HFFc6 (cell line): Measurements from ENCODE around the gene NKAPD1. TPM values are rescaled to one million over a fixed set of nuclear protein-coding genes. Genes with fewer than 3 reads are reported as not detected.
A peak's percentile ranks its signal among the peaks of the same experiment; 100 is the strongest.
"Not testable (repeated sequence)": the region's sequence is repeated elsewhere in the genome, so short reads cannot be mapped to it uniquely, and the experiment has no call there.

Source experiments
- DNase-seq: peaks from one replicate; pipeline ENCODE4 v3.0.0-alpha.2; 2018
- H3K27ac Mint-ChIP-seq: 2 replicates; pipeline ENCODE4 v1.8.0; 2020; ENCODE audit warnings: mild to moderate bottlenecking, mixed read lengths
- H3K27me3 Mint-ChIP-seq: 2 replicates; pipeline ENCODE4 v1.8.0; 2021; ENCODE audit warnings: mild to moderate bottlenecking, moderate library complexity, mixed read lengths; ENCODE audit not compliant: insufficient read depth
- H3K36me3 Mint-ChIP-seq: 2 replicates; pipeline ENCODE4 v1.8.0; 2021; ENCODE audit warnings: low read depth, mixed read lengths
- H3K4me1 Mint-ChIP-seq: 2 replicates; pipeline ENCODE4 v1.8.0; 2020; ENCODE audit warnings: low read depth, mixed read lengths
- H3K4me3 Mint-ChIP-seq: 2 replicates; pipeline ENCODE4 v1.8.0; 2020; ENCODE audit warnings: mild to moderate bottlenecking, moderate library complexity, mixed read lengths
- H3K9me3 Mint-ChIP-seq: 2 replicates; pipeline ENCODE4 v1.8.0; 2020; ENCODE audit warnings: mild to moderate bottlenecking, mixed read lengths
- total RNA-seq, 6 experiments: library from RNA; stranded (reverse); fragmentation: NEBNext Ultra II Directional; extraction: Animal tissue kit (Norgen Biotek cat#: 25700); gene quantifications; 2 replicates in 1 of 6; 3 replicates in 5 of 6; pipeline ENCODE4 v1.2.3, GENCODE V29; 2021
- TF ChIP-seq, protein P1 (sequence below): fragments of 200-600 bp; sonication (generic); IDR thresholded peaks from 2 replicates; pipeline ENCODE4 v1.5.0; 2021; ENCODE audit warnings: antibody characterized with exemption, mild to moderate bottlenecking

Gene NKAPD1
- total RNA-seq, 6 experiments from 2014 or later = 17.0 to 22.2 (median 19.8) TPM

DNA sequence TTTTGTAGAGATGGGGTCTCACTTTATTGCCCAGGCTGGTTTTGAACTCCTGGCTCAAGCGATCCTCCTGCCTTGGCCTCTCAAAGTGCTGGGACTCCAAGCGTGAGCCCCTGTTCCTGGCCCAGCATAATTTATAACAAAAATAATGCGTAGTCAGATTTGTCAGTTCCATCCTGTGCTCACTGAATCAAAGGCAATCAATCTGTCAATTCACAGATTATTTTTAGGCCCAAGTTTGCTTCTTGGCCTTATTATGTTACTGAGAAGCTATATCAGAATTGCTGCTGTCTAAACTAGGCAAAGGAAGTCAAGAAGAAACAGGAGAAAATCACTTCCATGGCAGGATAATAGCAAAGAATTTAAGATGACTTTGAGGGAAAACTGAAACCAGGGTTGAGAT lies 40.2 kb upstream of the NKAPD1 start:
- Mint-ChIP-seq H3K27me3 (no peaks in the 10 kb centered on the region), H3K27ac (no peak overlapping the region), H3K9me3 (no peaks in the 10 kb centered on the region), H3K4me3 (no peak overlapping the region), H3K4me1 (no peaks in the 10 kb centered on the region), H3K36me3 (peaks cover 22% of the 10 kb centered on the region)
- TF ChIP-seq, protein P1, sequence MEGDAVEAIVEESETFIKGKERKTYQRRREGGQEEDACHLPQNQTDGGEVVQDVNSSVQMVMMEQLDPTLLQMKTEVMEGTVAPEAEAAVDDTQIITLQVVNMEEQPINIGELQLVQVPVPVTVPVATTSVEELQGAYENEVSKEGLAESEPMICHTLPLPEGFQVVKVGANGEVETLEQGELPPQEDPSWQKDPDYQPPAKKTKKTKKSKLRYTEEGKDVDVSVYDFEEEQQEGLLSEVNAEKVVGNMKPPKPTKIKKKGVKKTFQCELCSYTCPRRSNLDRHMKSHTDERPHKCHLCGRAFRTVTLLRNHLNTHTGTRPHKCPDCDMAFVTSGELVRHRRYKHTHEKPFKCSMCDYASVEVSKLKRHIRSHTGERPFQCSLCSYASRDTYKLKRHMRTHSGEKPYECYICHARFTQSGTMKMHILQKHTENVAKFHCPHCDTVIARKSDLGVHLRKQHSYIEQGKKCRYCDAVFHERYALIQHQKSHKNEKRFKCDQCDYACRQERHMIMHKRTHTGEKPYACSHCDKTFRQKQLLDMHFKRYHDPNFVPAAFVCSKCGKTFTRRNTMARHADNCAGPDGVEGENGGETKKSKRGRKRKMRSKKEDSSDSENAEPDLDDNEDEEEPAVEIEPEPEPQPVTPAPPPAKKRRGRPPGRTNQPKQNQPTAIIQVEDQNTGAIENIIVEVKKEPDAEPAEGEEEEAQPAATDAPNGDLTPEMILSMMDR = no peak
- no peak for DNase-seq

DNA sequence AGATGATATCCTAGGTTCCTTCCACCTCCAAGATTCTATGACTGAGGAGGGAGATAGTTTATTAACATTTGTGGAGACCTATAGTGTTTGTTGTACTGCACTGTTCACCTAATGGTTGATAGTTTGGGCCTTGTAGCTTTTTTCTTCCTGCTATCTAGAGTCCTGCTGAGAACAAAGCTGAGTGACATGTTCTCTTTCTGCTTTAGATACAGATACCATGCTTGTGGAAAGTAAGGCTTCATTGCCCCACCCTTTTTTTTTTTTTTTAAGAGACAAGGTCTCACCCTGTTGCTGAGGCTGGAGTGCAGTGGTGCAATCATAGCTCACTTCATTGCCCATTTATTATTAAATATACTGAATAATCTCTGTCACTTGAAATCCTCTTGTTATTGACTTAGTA lies 36.6 kb upstream of the NKAPD1 start:
- Mint-ChIP-seq H3K36me3 (peaks cover 23% of the 10 kb centered on the region), H3K4me3 (no peak overlapping the region), H3K27me3 (no peaks in the 10 kb centered on the region; the same call in 1 of the 2 replicates), H3K9me3 (no peaks in the 10 kb centered on the region), H3K4me1 (peaks cover 16% of the 10 kb centered on the region), H3K27ac (no peak overlapping the region)
- TF ChIP-seq, protein P1 = no peak
- DNase-seq = no peak

DNA sequence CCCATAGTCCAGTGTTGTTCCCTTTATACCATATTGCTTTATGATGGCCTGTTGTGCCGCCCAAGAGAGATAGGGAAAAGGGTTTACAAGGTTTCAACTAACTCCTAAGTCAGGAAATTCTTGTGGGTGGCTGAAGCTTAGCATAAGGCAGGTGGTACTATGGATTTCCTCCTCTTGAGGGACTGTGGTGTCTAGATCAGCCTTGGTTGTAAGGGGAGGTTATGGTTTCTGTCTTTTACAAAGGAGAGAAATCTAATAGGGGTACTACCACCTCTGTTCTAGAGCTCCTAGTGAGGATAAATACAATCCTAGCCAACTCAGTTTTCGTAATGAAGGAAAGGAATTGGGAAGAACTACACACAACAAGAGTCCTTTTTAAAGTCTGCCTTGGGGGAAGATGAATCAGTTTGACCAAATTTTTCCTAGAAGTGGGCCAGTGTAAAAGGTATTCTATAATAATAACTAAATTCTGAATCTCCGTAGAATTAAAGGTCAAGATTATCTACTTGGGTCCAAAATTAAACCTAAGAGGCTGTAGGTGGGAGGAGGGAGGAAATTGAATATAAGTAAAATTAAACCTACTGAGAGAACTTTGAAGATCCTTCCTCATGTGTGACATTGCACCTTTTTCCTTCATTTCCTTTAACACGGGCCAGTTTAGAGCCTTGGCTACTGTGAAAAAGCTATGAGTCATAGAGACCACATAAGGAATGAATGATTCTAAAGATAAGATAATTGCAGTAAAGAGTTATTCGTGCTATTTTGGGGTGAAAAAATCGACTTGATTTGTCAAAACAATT lies 31.7 kb upstream of the NKAPD1 start:
- no peaks in the 10 kb centered on the region; the same call in 1 of the 2 replicates for H3K27me3 Mint-ChIP-seq
- H3K4me3 Mint-ChIP-seq = no peak overlapping the region; the same call in 1 of the 2 replicates
- TF ChIP-seq, protein P1 = no peak
- peaks cover 33% of the 10 kb centered on the region for H3K36me3 Mint-ChIP-seq
- H3K9me3 Mint-ChIP-seq = no peaks in the 10 kb centered on the region
- H3K4me1 Mint-ChIP-seq = peaks cover 26% of the 10 kb centered on the region
- peak overlapping the region; percentile 83 for H3K27ac Mint-ChIP-seq
- peak; percentile 55 for DNase-seq

DNA sequence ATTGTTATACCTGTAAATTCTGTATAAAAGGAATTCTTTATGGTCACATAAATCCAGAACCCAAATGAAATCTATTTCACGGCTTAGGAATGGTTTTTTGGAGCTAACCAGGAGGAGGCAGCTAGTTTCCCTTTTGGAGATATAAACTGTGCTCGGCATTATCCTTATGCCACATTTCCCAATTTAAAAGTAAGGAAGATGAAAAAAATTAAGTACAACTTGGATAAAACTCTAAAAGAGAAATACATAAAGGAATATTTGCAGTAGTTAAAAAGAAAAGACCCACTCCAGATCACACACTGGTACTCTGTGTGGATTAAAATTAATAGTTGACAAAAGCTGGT lies 31.2 kb upstream of the NKAPD1 start:
- Mint-ChIP-seq H3K4me1 (peaks cover 27% of the 10 kb centered on the region), H3K4me3 (no peak overlapping the region; the same call in 1 of the 2 replicates), H3K27ac (peak overlapping the region; percentile 83), H3K9me3 (no peaks in the 10 kb centered on the region), H3K36me3 (peaks cover 39% of the 10 kb centered on the region), H3K27me3 (no peaks in the 10 kb centered on the region; the same call in 1 of the 2 replicates)
- TF ChIP-seq, protein P1 = no peak
- no peak for DNase-seq

DNA sequence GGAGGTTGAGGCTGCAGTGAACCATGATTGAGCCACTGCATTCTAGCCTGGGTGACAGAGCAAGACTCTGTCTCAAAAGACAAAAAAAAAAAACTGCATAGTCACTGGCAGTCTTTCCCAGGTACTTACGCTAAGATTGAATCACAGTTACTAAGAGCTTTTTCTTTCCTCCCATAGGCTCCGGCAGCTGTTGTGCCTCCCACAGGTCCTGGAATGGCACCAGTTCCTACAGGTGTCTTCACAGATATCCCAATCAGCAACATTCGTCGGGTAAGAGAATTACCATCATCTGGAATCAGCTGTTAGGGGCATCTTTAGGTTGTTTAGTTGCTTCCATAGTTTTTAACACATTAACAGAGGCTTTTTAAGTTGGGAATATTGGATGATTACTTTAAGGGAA lies 29.1 kb upstream of the NKAPD1 start:
- no peak for DNase-seq
- no peak overlapping the region for H3K27ac Mint-ChIP-seq
- no peaks in the 10 kb centered on the region; the same call in 1 of the 2 replicates for H3K27me3 Mint-ChIP-seq
- peaks cover 44% of the 10 kb centered on the region for H3K36me3 Mint-ChIP-seq
- TF ChIP-seq, protein P1 = no peak
- H3K9me3 Mint-ChIP-seq = no peaks in the 10 kb centered on the region
- no peak overlapping the region for H3K4me3 Mint-ChIP-seq
- H3K4me1 Mint-ChIP-seq = peaks cover 43% of the 10 kb centered on the region

DNA sequence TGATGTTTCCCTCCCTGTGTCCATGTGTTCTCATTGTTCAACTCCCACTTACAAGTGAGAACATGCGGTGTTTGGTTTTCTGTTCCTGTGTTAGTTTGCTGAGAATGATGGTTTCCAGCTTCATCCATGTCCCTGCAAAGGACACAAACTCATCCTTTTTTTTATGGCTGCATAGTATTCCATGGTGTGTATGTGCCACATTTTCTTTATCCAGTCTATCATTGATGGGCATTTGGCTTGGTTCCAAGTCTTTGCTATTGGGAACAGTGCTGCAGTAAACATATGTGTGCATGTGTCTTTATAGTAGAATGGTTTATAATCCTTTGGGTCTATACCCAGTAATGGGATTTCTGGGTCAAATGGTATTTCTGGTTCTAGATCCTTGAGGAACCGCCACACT lies 27.5 kb upstream of the NKAPD1 start:
- Mint-ChIP-seq H3K36me3 (peaks cover 43% of the 10 kb centered on the region), H3K4me1 (peaks cover 36% of the 10 kb centered on the region)
- H3K27me3 Mint-ChIP-seq, H3K27ac Mint-ChIP-seq, H3K9me3 Mint-ChIP-seq, DNase-seq, H3K4me3 Mint-ChIP-seq: not testable (repeated sequence)

DNA sequence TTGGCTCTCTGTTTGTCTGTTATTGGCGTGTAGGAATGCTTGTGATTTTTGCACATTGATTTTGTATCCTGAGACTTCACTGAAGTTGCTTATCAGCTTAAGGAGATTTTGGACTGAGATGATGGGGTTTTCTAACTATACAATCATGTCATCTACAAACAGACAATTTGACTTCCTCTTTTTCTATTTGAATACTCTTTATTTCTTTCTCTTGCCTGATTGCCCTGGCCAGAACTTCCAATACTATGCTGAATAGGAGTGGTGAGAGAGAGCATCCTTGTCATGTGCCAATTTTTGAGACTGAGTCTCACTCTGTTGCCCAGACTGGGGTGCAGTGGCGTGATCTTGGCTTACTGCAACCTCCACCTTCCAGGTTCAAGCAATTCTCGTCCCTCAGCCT lies 25.8 kb upstream of the NKAPD1 start:
- H3K27ac Mint-ChIP-seq, H3K27me3 Mint-ChIP-seq, DNase-seq, H3K9me3 Mint-ChIP-seq, H3K4me3 Mint-ChIP-seq: not testable (repeated sequence)
- Mint-ChIP-seq H3K4me1 (peaks cover 20% of the 10 kb centered on the region), H3K36me3 (peaks cover 43% of the 10 kb centered on the region)
